HG02852 (cell line): Measurements from ENCODE around the gene PIK3R2.

Experiments
- ATAC-seq: cut with Tn5 transposase; IDR thresholded peaks from one replicate; pipeline ENCODE4 v1.9.1; 2021; ENCODE audit warnings: mild to moderate bottlenecking, moderate library complexity; ENCODE audit not compliant: unreplicated experiment

PIK3R2 gene

DNA sequence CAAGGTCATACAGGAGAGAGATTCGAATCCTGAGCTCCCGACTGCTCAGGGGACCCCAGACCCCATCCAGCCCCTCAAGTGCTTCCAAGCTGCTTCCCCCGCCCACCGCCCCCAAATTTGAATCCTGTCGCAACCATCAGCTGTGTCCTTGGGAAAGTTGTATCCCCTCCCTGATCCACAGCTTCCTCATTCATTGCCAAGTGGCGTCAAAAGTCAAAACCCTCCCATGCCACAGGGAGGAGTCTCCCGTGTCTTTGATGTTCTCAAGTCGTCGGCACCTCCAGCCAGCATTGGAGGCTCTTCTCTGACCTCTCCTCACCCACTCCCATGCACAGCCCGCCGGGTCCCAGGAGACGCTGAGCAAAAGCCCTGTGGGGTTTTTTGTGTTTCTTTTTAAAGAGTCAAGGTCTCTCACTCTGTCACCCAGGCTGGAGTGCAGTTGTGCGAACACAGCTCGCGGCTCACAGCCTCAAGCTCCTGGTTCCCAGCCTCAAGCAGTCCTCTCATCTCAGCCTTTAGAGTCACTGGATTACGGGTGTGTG lies 17.8 kb downstream of the PIK3R2 start:
- ATAC-seq = no peak

DNA sequence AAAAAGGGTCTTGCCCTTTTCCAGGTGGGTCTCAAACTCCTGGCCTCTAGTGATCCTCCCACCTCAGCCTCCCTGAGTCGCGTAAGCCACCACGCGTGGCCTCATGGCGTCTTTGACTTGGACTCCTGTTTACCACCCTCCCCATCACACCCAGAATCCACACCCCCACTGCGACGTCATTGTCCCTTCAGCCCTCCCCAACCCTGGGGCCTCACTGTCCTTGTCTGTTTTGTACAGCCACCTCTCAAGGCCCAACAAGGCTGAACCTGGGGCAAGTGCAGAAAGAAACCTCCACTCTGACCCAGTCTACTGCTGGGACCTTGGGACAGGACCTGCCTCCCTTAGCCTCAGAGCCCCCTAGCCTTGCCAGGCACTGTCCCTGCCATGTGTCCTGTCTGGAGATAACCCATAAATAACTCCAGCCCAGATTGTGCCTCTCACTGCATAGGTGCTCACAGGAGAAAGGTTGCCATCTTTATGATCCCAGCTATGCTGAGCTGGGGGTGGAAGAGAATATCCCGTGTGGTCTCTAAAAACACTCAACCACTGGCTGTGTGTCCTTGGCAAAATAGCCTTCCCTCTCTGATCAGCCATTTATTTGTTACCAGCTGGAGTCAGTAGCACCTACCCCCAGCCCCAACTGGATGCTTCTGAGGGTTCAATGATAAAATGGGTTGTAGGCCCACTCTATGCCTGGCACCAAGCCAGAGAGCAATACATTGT lies 18.8 kb downstream of the PIK3R2 start:
- ATAC-seq = no peak

DNA sequence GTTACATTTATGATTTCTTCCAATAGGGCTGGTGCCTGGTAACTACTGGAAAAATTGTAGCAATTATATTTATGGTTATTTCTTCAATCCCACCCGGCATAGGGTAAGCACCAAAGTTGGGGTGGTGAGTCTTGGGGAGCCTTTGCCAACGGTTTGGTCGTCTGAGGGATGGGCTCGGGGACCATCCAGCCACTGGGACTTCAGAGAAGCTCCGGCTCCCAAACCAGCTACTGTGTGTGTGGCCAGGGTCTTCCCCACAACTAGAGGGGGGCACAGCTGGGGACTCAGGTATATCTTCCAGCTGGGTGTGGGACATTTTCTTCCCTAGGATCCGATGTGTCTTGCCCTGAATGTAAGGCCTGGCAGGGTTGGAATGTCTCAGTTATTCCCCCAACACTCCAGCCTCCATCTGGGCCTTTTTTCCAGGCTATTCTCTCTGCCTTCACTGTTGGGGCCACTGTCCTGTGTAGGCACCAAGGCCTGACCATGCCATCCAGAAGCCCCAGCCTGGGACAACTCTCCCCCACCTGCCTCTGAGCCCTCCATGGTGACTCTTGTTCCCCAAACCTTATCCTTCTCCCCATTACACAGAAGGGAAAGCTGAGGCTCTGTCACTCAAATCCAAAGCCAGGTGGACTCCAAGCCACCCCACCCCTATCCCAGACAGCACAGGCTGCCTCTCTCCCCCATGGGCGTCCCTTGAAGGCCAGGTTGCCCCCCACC lies 19.5 kb downstream of the PIK3R2 start:
- no peak for ATAC-seq

DNA sequence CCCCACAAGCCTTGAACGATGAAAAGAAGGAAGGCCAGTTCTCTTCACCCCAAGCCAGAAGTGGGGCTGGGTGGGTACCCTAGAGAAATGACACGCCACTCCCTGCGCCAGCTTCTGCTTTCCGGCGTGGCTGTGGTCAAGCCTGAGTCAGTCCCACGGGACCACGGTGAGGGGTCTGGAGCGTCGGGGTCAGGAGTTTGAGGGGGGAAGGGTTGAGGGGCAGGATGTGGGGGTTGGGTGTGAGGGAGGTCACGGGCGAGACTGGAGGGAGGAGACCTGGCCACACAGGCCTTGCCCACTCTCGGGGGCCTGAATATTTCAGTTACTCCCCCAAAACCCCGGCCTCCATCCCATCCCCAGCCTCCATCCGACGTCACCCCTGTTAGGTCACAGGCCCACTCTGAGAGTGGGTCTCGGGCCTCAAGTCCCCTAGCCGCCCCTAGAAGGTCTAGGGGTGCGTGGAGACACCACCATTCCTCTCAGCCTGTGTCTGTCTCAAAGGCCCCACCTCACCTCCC lies 20.1 kb downstream of the PIK3R2 start:
- ATAC-seq = no peak

DNA sequence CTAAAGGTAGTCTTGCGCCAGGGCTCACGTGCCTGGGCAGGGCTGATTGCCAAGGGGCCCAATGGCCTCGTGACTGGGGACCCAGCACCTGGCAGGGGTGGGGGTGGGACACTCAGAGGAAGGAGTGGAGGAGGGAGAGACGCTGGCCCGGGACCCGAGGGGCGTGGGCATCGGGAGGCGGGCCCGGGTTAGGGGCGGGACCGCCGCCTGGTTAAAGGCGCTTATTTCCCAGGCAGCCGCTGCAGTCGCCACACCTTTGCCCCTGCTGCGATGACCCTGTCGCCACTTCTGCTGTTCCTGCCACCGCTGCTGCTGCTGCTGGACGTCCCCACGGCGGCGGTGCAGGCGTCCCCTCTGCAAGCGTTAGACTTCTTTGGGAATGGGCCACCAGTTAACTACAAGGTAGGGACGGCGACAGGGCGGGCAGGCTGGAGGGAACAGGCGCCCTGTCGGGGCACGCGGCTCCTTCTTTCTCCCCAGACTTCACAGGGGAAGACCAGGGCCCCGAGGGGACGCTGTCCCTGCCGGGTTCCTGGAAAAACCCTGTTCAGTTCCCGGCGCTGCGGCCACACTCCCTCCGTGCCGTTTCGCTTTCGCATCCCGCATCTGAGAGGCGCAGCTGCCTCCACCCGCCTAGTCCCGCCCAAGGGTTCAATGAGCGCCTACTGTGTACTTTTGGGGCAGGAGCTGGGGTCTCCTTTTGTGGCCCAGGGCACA lies 20.8 kb downstream of the PIK3R2 start, which contains the start of gene IFI30:
Gene IFI30 (plus strand): TSS at position 242 of the 717 bp plus-strand sequence. CDS start 29 bp downstream, at position 271.
- ATAC-seq = peak; percentile 49

DNA sequence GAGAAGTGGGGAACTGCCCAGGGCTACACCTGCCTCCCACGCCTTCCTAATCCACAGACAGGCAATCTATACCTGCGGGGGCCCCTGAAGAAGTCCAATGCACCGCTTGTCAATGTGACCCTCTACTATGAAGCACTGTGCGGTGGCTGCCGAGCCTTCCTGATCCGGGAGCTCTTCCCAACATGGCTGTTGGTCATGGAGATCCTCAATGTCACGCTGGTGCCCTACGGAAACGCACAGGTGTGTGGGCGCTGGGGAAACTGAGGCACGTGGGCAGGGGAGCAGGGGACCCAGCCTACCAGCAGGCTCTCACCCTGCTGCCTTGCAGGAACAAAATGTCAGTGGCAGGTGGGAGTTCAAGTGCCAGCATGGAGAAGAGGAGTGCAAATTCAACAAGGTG lies 22.0 kb downstream of the PIK3R2 start:
- no peak for ATAC-seq

DNA sequence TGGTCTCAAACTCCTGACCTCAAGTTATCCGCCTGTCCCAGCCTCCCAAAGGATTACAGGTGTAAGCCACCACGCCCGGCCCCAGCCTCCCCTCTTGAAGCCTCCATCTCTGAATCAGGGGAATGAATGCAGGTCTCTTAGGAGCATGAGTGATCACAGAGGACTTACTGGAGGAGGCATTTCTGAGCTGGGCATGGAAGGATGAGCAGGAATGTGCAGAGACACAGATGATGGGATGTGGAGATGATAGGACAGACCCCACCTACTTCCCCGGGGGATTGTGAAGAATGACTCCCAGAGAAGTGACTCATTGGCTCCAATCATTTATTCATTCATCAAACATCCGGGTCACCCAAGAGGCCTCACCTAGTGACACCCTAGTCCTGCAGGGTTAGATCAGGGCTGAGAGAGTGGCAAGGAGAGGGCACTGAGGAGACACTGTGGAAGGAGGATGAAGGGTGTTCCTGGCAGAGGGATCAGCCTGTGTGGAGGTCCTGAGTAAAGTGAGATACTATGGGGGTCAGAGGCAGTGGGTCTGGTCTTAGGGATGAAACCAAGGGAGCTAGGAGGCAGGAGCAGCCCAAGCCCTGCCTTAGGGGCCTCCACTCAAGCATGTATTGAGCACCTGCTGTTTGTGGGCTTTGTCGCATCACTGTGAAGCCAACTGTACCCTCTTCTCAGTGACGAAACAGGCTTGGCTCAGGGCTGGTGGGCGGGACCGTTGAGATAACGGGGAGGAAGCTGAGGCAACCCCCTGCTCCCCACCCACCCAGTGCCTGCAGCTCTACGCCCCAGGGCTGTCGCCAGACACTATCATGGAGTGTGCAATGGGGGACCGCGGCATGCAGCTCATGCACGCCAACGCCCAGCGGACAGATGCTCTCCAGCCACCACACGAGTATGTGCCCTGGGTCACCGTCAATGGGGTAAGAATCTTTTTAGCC lies 23.7 kb downstream of the PIK3R2 start:
- ATAC-seq = no peak

DNA sequence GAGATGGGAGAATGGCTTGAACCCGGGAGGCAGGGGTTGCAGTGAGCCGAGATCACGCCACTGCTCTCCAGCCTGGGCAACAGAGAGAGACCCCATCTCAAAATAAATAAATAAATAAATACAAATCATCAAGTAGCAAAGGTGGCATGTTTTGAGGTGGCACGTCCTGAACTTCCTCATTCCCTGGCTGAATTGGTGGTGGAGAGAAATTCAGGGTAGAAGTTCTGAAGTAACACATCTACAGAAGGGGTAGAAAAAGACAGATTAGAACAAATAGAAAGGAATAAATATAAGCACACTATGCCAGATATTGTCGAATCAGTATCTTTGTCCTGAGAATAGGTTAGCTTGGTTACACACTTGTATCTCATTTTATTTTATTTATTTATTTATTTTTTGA lies 27.0 kb downstream of the PIK3R2 start:
- no peak for ATAC-seq

DNA sequence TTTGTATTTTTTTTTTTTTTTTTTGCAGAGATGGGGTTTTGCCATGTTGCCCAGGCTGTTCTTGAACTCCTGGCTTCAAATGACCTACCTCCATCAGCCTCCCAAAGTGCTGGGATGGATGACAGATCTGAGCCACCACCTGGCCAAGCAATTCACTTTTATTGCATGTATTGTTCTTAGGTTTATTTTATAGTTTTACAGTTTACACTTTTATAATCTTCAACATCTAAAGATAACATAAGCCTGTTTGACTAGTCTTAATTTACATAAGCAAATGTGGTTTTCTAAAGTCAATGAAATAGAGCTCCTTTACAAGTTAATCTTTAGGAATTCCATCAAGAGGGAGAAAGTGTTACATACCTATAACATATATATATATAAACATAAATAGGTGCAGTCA lies 30.6 kb downstream of the PIK3R2 start:
- ATAC-seq = no peak

DNA sequence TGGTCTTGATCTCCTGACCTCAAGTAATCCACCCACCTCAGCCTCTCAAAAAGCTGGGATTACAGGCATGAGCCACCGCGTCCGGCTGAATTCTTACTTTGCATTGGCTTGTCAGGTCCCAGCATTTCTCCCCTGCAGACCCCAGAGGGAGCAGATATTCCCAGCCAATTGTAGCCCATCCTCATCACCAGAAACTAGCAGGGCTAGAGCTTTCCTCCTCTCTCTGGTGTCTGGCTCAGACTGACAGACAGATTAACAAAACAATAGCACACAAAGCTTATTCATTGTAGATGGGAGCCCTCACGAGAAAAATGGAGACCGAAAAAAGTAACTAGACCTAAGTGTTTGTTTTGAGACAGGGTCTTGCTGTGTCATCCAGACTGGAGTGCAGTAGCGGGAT lies 32.6 kb downstream of the PIK3R2 start:
- ATAC-seq = no peak

DNA sequence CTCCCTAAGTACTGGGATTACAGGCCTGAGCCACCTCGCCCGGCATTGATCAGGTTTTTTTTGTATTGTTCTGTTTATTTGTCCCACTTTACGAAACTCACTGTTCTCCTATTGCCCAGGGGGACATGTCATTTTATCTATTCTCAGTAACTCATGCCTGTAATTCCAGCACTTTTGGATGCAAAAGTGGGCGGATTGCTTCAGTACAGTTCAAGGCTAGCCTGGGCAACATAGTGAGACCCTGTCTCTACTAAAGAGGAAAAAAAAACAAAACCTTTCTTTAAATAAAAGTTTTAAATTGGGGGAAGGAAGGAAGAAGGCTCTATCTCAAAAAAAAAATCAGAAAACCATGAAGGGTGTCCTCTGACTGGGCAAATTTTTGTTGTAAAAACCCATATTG lies 37.3 kb downstream of the PIK3R2 start:
- no peak for ATAC-seq

DNA sequence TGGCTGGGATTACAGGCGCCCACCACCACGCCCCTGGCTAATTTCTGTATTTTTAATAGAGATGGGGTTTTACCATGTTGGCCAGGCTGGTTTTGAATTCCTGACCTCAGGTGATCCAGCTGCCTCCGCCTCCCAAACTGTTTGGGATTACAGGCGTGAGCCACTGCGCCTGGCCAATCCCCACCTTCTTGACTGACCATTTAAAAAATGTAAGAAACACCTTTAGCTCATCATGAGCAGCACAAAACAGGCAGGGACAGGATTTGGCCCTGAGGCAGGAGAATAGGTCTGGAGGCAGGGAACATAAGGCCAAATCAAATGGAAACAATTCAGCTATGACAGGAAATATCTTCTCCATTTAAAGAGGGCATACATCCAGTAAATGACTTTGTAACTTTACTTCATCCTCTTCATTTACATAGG lies 38.7 kb downstream of the PIK3R2 start:
- ATAC-seq = no peak

DNA sequence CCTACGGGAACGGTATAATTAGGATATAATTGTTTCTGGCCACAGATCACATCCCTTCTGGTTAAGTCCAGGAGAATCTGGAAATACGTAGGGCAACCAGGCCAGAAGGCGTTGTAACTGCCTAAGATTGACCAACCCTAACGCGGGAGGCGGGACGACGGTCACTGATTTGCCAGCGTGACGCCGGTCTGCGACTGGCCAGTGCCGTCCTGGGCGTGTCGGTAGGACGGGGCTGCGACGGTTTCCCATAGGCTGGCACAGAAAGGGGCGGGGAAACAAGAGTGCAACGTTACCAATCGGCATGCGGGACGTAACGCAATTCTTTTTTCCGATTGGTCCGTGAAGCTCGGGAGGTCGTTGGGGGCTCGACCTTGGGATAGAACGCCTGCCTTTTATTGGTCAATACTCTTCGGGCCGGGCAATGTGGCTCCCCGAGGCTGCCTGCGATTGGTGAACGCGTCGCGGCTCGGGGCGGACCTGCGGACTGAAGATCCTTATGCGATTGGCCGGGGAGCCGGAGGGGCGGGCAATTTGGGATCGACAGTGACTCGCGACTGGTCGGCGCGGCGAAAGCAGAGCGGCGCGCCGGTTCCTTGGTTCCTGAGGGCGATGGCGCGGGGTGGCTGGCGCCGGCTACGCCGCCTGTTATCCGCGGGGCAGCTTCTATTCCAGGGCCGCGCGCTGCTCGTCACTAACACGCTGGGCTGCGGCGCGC lies 39.9 kb downstream of the PIK3R2 start, which contains the start of gene MPV17L2:
Gene MPV17L2 (plus strand): TSS at position 546 of the 715 bp plus-strand sequence. CDS start 64 bp downstream, at position 610.
- ATAC-seq = peak; percentile 83

DNA sequence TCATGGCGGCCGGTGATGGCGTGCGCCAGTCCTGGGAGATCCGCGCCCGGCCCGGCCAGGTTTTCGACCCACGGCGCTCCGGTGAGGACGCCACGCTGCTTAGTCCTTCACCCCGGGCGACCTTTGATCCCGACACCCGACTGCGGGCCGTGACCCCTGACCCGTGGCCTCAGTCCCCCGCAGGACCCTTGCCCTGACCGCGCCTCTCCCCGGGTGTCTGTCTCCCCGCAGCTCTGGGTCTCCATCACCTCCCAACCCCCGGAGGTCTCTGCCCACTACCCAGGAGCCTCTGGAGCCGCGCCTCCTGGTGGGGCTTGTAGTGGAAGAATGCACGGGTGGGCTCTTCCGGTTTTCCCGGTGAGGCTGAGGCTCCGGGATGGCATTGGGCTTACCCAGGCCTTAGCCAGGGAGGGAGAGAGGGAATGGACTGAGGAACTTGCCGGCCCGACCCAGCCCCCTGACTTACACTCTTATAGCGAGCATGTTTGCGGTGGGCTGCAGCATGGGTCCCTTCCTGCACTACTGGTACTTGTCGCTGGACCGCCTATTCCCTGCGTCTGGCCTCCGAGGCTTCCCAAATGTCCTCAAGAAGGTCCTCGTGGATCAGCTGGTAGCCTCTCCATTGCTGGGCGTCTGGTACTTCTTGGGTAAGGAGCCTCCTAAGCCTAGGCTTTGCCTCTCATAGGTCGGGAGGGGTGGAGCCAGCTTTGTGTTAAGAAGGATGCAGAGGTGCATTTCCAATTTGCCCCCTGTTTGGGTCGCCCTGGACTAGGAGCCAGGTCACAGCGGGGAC lies 40.6 kb downstream of the PIK3R2 start:
- peak; percentile 2 for ATAC-seq

DNA sequence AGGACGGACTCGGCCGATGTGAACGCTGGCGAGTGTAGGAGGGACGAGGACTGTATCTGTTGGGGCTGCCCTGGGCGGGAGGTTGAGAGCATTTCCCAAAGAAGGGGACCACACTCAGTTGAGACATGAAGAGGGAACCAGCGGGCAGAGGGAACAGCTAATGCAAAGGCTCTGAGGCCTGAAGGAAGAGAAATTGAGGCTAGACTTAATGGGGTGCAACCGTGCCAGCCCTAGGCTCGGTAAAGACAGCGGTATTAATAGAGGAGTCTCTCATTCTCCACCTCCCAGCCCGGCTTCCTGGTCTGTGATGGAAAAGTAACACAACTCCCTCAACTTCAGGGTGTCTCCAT lies 41.2 kb downstream of the PIK3R2 start:
- no peak for ATAC-seq

DNA sequence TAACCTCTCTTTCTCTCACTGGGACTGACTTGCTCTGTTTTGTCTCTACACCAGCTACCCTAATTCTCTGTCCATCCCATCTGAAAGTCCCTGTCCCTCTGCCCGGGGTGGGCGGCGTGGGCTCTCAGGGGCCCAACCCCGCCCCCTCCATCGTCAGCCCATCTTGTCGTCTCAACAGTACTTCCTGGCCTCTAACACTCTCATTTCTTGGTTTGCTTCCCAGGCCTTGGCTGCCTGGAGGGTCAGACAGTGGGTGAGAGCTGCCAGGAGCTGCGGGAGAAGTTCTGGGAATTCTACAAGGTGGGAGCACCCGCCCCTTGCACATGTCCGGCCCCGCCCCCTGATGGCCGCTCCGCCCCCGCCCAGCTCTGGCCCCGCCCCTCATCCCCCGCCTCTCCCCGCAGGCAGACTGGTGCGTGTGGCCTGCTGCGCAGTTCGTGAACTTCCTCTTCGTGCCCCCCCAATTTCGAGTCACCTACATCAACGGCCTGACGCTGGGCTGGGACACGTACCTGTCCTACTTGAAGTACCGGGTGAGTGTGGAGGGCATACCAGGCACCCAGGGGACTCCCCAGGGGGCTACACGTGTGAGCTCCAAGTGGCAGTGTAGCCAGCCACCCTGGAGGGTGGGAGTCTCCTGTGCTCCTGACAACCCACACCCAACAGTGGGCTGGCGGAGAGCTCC lies 41.7 kb downstream of the PIK3R2 start:
- no peak for ATAC-seq

DNA sequence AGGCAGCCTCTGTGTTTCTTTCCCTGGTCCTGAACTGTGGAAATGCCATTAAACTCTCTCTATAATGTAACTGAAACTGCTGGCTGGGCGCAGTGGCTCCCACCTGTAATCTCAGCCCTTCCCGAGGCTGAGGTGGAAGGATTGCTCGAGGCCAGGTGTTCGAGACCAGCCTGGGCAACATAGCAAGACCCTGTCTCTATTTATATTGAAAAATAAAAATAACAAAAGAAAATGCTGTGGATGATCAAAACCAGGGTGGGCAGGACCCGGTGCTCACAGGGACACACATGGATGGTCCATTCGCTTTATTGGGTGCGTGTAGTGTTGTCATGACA lies 43.5 kb downstream of the PIK3R2 start:
- ATAC-seq = no peak

DNA sequence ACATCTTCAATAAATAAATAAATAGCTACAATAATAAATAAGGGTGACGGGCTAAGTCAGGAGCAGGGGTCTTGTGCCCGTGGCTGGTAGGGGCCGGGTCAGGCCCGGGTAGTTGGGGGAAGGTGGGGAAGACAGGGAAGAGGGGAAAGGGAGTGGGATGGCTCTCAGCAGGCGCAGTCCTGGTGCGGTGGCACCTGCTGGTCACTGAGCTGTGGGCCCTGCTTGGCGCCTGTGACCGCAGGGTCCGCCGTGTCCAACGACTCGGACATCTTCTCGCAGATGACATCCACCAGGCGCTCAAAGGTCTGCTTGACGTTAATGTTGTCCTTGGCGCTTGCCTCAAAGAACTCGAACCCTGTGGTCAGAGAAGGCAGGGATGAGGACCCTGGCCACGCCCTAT lies 44.3 kb downstream of the PIK3R2 start:
- ATAC-seq = no peak
